ENCODE data around the gene PDCD2L. TPM values are rescaled to one million over a fixed set of nuclear protein-coding genes. Genes with fewer than 3 reads are reported as not detected.
"Not testable (repeated sequence)": the region's sequence is repeated elsewhere in the genome, so short reads cannot be mapped to it uniquely, and the experiment has no call there.

Gene PDCD2L
- polyA plus RNA-seq, 4 donors = 12.3 to 15.3 (median 14.9) TPM

DNA sequence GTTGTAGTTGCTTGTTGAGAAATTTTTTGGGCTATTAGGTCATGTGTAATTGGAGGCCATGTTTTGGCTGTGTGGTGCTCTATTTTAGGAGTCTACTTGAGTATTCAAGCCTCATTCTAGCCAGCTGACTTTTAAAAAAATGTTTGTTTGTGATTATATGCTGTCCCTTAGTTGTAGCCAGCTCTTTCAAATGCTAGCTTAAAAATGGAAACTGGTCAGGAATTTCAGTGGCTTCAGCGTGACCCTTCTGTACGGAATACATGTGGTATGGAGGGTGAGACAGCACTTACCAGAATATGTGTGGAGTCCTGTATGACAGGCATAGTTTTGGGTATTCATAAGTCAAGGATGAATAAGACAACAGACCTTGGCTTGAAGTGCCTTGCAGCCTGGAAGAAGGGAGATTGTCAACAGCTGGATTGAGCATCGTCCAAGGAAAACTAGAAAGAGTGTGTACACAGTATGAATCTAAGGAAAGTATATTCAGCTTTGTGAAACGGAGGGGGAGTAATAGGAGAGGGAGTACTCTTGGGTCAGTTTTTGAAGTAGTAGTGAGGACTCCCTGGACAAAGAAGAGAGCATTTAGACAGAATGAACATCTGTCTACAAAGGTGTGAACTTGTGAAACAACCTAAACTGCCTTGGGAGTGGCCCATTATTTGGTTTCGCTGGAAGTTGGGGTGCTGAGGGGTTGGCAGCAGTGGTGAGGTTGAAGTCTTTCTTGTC lies 57.3 kb downstream of the PDCD2L start:
- DNase-seq (ENCODE audit: low read depth in 4 of 4, low spot score in 3 of 4) = no peak

DNA sequence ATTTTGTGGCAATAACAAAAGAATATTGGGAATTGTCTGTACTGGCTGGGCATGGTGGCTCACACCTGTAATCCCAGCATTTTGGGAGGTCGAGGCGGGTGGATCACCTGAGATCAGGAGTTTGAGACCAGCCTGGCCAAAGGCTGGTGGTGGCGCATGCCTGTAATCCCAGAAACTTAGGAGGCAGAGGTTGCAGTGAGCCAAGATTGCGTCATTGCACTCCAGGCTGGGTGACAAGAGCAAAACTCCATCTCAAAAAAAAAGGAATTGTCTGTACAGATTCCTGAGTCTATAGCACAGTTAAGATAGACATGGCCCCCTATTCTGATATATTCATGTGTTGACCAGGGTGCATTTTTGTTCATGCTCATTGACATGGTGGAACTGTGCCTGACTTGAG lies 60.6 kb downstream of the PDCD2L start:
- not testable (repeated sequence) for DNase-seq (ENCODE audit: low read depth in 4 of 4, low spot score in 3 of 4)

- no peak for DNase-seq (ENCODE audit: low read depth in 4 of 4, low spot score in 3 of 4)
Observed at GRCh38 chr19:34468409-34468808, 64.2 kb downstream of the PDCD2L start.

DNA sequence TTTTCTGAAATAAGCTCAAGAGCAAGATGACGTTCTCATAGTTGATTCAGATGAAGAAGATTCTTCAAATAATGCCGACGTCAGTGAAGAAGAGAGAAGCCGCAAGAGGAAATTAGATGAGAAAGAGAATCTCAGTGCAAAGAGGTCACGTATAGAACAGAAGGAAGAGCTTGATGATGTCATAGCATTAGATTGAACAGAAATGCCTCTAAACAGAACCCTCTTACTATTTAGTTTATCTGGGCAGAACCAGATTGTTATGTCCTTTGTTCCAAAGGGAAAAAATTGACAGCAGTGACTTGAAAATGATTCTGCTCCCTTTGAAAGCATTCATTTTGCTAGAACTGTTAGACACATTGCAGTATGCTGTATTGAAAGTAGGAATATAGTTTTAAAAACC lies 64.8 kb downstream of the PDCD2L start:
- not testable (repeated sequence) for DNase-seq (ENCODE audit: low read depth in 4 of 4, low spot score in 3 of 4)

GRCh38 chr19:34471906-34472700 lies 67.9 kb downstream of the PDCD2L start:
- DNase-seq (ENCODE audit: low read depth in 4 of 4, low spot score in 3 of 4) = no peak

DNA sequence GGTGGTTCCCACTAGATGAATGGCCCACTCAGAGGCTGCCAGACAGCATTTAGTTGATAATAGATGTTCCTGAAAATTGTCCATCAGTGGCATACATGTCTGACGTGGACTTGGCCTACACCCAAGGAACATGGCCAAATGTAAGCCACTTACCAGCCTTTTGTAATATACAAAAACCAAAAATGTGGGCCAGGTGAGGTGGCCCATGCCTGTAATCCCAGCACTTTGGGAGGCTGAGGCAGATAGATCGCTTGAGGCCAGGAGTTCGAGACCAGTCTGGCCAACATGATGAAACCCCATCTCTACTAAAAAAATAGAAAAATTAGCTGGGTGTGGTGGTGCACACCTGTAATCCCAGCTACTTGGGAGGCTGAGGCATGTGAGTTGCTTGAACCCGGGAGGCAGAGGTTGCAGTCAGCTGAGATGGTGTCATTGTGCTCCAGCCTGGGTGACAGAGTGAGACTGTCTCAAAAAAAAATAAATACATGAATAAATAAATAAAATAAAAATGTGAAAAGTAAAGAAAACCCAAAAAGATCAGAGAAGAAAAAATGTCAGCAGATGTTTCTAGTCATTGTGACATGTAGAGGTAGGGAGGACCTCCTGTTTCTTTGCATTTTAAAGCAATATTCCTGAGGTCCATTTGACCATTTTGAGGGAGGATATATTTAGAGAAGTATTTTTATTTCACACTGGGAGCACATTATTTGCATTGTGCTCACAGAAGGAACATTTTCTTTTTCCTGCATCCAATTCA lies 70.2 kb downstream of the PDCD2L start:
- DNase-seq (ENCODE audit: low read depth in 4 of 4, low spot score in 3 of 4) = no peak

- no peak for DNase-seq (ENCODE audit: low read depth in 4 of 4, low spot score in 3 of 4)
Observed at GRCh38 chr19:34475026-34475974, 71.1 kb downstream of the PDCD2L start.

Other genes with a start within 250 kb of the PDCD2L start
- 100 to 1,000 TPM; 156 to 201 (median 179) TPM for gene LSM14A, start 231.9 kb upstream of the PDCD2L start, polyA plus RNA-seq (ENCODE audit: insufficient read length in 4 of 4)
- gene GARRE1, start 149.8 kb upstream of the PDCD2L start, polyA plus RNA-seq (ENCODE audit: insufficient read length in 4 of 4) = 10 to 100 TPM; 35.8 to 44.9 (median 39.1) TPM
- gene GPI, start 39.2 kb upstream of the PDCD2L start, polyA plus RNA-seq (ENCODE audit: insufficient read length in 4 of 4) = 100 to 1,000 TPM in 3 of 4 donors, 10 to 100 TPM in 1; 94.9 to 184 (median 167) TPM
- gene UBA2, start 24.0 kb downstream of the PDCD2L start, polyA plus RNA-seq (ENCODE audit: insufficient read length in 4 of 4) = 100 to 1,000 TPM; 121 to 181 (median 170) TPM
- 10 to 100 TPM; 31.8 to 48.9 (median 35.7) TPM for gene WTIP, start 77.4 kb downstream of the PDCD2L start, polyA plus RNA-seq (ENCODE audit: insufficient read length in 4 of 4)